Liver (tissue), 9 donors: ENCODE data around the gene BARX1. TPM values are rescaled to one million over a fixed set of nuclear protein-coding genes. Genes with fewer than 3 reads are reported as not detected.

Experiments used
- DNase-seq: peaks from one replicate; pipeline ENCODE4 v3.0.0-alpha.2; 2017; ENCODE audit warnings: low spot score
- H3K27ac ChIP-seq, 2 donors: one replicate each; pipeline ENCODE4 v1.7.0; 2013; ENCODE audit warnings: inconsistent platforms in 2 of 2, low read length in 2 of 2, control low read depth in 1 of 2, low read depth in 1 of 2, mild to moderate bottlenecking in 1 of 2
- H3K27me3 ChIP-seq, 4 donors: one replicate each; pipeline versions ENCODE4 v1.6.1 to v1.7.0; 2013; ENCODE audit warnings: low read length in 3 of 4, inconsistent platforms in 1 of 4, mild to moderate bottlenecking in 1 of 4, moderate library complexity in 1 of 4; ENCODE audit not compliant: control insufficient read depth in 4 of 4, insufficient read depth in 4 of 4
- H3K36me3 ChIP-seq, 4 donors: one replicate each; pipeline versions ENCODE4 v1.6.1 to v1.7.0; 2013; ENCODE audit warnings: low read length in 3 of 4, mild to moderate bottlenecking in 3 of 4, low read depth in 1 of 4, moderate library complexity in 1 of 4; ENCODE audit not compliant: control insufficient read depth in 4 of 4, insufficient read depth in 3 of 4
- H3K4me1 ChIP-seq, 4 donors: one replicate each; pipeline versions ENCODE4 v1.6.1 to v1.7.0; 2013; ENCODE audit warnings: low read length in 3 of 4, mild to moderate bottlenecking in 3 of 4, moderate library complexity in 1 of 4; ENCODE audit not compliant: control insufficient read depth in 4 of 4, insufficient read depth in 4 of 4
- H3K4me3 ChIP-seq, 3 donors: one replicate each; pipeline versions ENCODE4 v1.6.1 to v1.7.0; 2013; ENCODE audit warnings: low read length in 3 of 3, control low read depth in 1 of 3, low read depth in 1 of 3, mild to moderate bottlenecking in 1 of 3
- H3K9ac ChIP-seq, 2 donors: one replicate each; pipeline ENCODE4 v1.7.0; 2013; ENCODE audit warnings: low read length in 2 of 2, mild to moderate bottlenecking in 2 of 2, moderate library complexity in 2 of 2, control low read depth in 1 of 2, low read depth in 1 of 2
- H3K9me3 ChIP-seq, 4 donors: one replicate each; pipeline versions ENCODE4 v1.6.1 to v1.7.0; 2013; ENCODE audit warnings: low read length in 3 of 4; ENCODE audit not compliant: control insufficient read depth in 4 of 4
- EGR1 ChIP-seq, 2 donors: IDR thresholded peaks; 2 replicates each; pipeline ENCODE4 v1.6.1; 2016 to 2018; ENCODE audit warnings: antibody characterized with exemption in 2 of 2, low read depth in 2 of 2
- FOXA1 ChIP-seq: IDR thresholded peaks from 2 replicates; pipeline ENCODE4 v1.6.1; 2016; ENCODE audit warnings: antibody characterized with exemption
- FOXA2 ChIP-seq: IDR thresholded peaks from 2 replicates; pipeline ENCODE4 v1.6.1; 2016; ENCODE audit warnings: antibody characterized with exemption
- HNF4A ChIP-seq, 2 donors: conservative IDR thresholded peaks; 2 replicates each; pipeline ENCODE4 v1.6.1; 2016; ENCODE audit warnings: antibody characterized with exemption in 2 of 2, mild to moderate bottlenecking in 2 of 2
- HNF4G ChIP-seq: IDR thresholded peaks from 2 replicates; pipeline ENCODE4 v1.6.1; 2016; ENCODE audit warnings: antibody characterized with exemption
- JUND ChIP-seq, 2 donors: IDR thresholded peaks; 2 replicates each; pipeline ENCODE4 v1.6.1; 2016; ENCODE audit warnings: antibody characterized with exemption in 2 of 2
- MAX ChIP-seq: IDR thresholded peaks from 2 replicates; pipeline ENCODE4 v1.6.1; 2016; ENCODE audit warnings: antibody characterized with exemption
- NR2F2 ChIP-seq: IDR thresholded peaks from 2 replicates; pipeline ENCODE4 v1.6.1; 2016; ENCODE audit warnings: antibody characterized with exemption
- RAD21 ChIP-seq, 2 donors: IDR thresholded peaks; 2 replicates each; pipeline ENCODE4 v1.6.1; 2016; ENCODE audit warnings: antibody characterized with exemption in 2 of 2, mild to moderate bottlenecking in 2 of 2
- RXRA ChIP-seq, 2 donors: IDR thresholded peaks; 2 replicates each; pipeline ENCODE4 v1.6.1; 2017 to 2018; ENCODE audit warnings: antibody characterized with exemption in 2 of 2, mild to moderate bottlenecking in 1 of 2
- SP1 ChIP-seq: IDR thresholded peaks from 2 replicates; pipeline ENCODE4 v1.6.1; 2018; ENCODE audit warnings: antibody characterized with exemption, mild to moderate bottlenecking
- YY1 ChIP-seq: IDR thresholded peaks from 2 replicates; pipeline ENCODE4 v1.6.1; 2016; ENCODE audit warnings: antibody characterized with exemption, mild to moderate bottlenecking
- WGBS: extraction: QIAGEN DNeasy Blood & Tissue Kit; methylation state at CpG from one replicate; pipeline ENCODE4 v1.1.7; 2013; 5-methylcytosine and 5-hydroxymethylcytosine counted together
- polyA plus RNA-seq, 2 donors: library from polyadenylated mRNA; stranded (reverse) in 1 of 2; unstranded in 1 of 2; fragments of 200-250 nt in 1 of 2; fragments of >200 nt in 1 of 2; fragmentation: Nextera tagmentation in 1 of 2; extraction: Ambion mirVana in 1 of 2; gene quantifications; one replicate each; pipeline versions ENCODE4 v1.2.1 to v1.2.3, GENCODE V29; 2013 to 2015
- total RNA-seq, 2 donors: library from RNA; depleted of rRNA; stranded (reverse); fragments of >200 nt; gene quantifications; one replicate each; pipeline ENCODE4 v1.2.3, GENCODE V29; 2014
- TF ChIP-seq, protein P1 (sequence below): IDR thresholded peaks from 2 replicates; pipeline ENCODE4 v1.6.1; 2016; ENCODE audit warnings: antibody characterized with exemption
- TF ChIP-seq, protein P2 (sequence below): fragments of 150-350 bp; IDR thresholded peaks from 2 replicates; pipeline ENCODE4 v1.5.1; 2017; ENCODE audit warnings: improper control_type of control experiment, low read depth, low read length; ENCODE audit not compliant: missing input control
- TF ChIP-seq, protein P3 (sequence below): IDR thresholded peaks from 2 replicates; pipeline ENCODE4 v1.6.1; 2016; ENCODE audit warnings: antibody characterized with exemption, mild to moderate bottlenecking
- donor health status: healthy.
- donor health status: healthy.
- donor health status: healthy.
- donor health status: healthy.
- donor health status: healthy.

Gene BARX1
- total and polyA plus RNA-seq, 4 donors: not detected

GRCh38 chr9:93979721-93980120 is 24.6 kb upstream of the BARX1 start:
- TF ChIP-seq FOXA1: no peak
- TF ChIP-seq, protein P1, sequence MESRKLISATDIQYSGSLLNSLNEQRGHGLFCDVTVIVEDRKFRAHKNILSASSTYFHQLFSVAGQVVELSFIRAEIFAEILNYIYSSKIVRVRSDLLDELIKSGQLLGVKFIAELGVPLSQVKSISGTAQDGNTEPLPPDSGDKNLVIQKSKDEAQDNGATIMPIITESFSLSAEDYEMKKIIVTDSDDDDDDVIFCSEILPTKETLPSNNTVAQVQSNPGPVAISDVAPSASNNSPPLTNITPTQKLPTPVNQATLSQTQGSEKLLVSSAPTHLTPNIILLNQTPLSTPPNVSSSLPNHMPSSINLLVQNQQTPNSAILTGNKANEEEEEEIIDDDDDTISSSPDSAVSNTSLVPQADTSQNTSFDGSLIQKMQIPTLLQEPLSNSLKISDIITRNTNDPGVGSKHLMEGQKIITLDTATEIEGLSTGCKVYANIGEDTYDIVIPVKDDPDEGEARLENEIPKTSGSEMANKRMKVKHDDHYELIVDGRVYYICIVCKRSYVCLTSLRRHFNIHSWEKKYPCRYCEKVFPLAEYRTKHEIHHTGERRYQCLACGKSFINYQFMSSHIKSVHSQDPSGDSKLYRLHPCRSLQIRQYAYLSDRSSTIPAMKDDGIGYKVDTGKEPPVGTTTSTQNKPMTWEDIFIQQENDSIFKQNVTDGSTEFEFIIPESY: no peak
- TF ChIP-seq YY1: no peak
- no peak for TF ChIP-seq SP1
- TF ChIP-seq MAX: no peak
- no peak for TF ChIP-seq RAD21 (IDR thresholded peaks at IDR 0.05)
- TF ChIP-seq HNF4G: no peak
- TF ChIP-seq, protein P2, sequence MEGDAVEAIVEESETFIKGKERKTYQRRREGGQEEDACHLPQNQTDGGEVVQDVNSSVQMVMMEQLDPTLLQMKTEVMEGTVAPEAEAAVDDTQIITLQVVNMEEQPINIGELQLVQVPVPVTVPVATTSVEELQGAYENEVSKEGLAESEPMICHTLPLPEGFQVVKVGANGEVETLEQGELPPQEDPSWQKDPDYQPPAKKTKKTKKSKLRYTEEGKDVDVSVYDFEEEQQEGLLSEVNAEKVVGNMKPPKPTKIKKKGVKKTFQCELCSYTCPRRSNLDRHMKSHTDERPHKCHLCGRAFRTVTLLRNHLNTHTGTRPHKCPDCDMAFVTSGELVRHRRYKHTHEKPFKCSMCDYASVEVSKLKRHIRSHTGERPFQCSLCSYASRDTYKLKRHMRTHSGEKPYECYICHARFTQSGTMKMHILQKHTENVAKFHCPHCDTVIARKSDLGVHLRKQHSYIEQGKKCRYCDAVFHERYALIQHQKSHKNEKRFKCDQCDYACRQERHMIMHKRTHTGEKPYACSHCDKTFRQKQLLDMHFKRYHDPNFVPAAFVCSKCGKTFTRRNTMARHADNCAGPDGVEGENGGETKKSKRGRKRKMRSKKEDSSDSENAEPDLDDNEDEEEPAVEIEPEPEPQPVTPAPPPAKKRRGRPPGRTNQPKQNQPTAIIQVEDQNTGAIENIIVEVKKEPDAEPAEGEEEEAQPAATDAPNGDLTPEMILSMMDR: no peak
- TF ChIP-seq NR2F2: no peak
- TF ChIP-seq JUND (IDR thresholded peaks at IDR 0.05): no peak
- TF ChIP-seq FOXA2: no peak
- no peak for TF ChIP-seq HNF4A (conservative IDR thresholded peaks at IDR 0.05)
- TF ChIP-seq, protein P3, sequence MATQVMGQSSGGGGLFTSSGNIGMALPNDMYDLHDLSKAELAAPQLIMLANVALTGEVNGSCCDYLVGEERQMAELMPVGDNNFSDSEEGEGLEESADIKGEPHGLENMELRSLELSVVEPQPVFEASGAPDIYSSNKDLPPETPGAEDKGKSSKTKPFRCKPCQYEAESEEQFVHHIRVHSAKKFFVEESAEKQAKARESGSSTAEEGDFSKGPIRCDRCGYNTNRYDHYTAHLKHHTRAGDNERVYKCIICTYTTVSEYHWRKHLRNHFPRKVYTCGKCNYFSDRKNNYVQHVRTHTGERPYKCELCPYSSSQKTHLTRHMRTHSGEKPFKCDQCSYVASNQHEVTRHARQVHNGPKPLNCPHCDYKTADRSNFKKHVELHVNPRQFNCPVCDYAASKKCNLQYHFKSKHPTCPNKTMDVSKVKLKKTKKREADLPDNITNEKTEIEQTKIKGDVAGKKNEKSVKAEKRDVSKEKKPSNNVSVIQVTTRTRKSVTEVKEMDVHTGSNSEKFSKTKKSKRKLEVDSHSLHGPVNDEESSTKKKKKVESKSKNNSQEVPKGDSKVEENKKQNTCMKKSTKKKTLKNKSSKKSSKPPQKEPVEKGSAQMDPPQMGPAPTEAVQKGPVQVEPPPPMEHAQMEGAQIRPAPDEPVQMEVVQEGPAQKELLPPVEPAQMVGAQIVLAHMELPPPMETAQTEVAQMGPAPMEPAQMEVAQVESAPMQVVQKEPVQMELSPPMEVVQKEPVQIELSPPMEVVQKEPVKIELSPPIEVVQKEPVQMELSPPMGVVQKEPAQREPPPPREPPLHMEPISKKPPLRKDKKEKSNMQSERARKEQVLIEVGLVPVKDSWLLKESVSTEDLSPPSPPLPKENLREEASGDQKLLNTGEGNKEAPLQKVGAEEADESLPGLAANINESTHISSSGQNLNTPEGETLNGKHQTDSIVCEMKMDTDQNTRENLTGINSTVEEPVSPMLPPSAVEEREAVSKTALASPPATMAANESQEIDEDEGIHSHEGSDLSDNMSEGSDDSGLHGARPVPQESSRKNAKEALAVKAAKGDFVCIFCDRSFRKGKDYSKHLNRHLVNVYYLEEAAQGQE: no peak
- TF ChIP-seq RXRA (IDR thresholded peaks at IDR 0.05): no peak
- no peaks in the 10 kb centered on the region for H3K36me3 ChIP-seq
- no peaks in the 10 kb centered on the region for H3K4me1 ChIP-seq
- 87% methylated on average over 4 of the region's 4 CpGs for WGBS
- no peak overlapping the region for H3K9ac ChIP-seq
- H3K27me3 ChIP-seq: no peaks in the 10 kb centered on the region
- DNase-seq: no peak
- H3K27ac ChIP-seq: no peak overlapping the region
- no peak overlapping the region for H3K4me3 ChIP-seq
- H3K9me3 ChIP-seq: no peaks in the 10 kb centered on the region

DNA sequence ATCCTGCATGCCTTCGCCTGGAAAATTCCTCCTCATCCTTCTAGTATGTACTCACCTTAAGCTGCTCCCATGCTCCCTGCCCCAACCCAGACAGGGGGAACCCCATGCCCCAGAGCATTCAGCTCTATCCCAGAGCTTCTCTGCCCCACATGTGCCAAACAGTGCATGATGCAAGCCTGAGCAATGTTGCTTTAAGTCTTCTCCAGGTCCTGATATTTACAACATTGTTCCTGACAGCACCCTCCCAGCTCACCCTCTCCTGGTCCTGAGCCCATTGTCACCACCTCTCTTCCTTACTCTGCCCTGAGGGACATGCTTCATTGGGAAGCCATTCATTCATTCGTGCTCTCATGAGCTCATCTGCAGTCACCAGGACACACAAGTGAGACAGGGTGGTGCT is 23.4 kb upstream of the BARX1 start:
- H3K27me3 ChIP-seq: no peaks in the 10 kb centered on the region
- no peak overlapping the region for H3K4me3 ChIP-seq
- DNase-seq: no peak
- TF ChIP-seq EGR1 (IDR thresholded peaks at IDR 0.05; ENCODE audit: low read depth in 2 of 2): no peak
- no peak for TF ChIP-seq RAD21 (IDR thresholded peaks at IDR 0.05)
- TF ChIP-seq JUND (IDR thresholded peaks at IDR 0.05): no peak
- TF ChIP-seq, protein P2: no peak
- TF ChIP-seq RXRA (IDR thresholded peaks at IDR 0.05): no peak
- no peak for TF ChIP-seq HNF4A (conservative IDR thresholded peaks at IDR 0.05)
- no peak for TF ChIP-seq NR2F2
- no peak for TF ChIP-seq HNF4G
- no peak for TF ChIP-seq SP1
- no peak for TF ChIP-seq YY1
- H3K9me3 ChIP-seq: no peaks in the 10 kb centered on the region
- no peak overlapping the region for H3K27ac ChIP-seq
- no peaks in the 10 kb centered on the region for H3K4me1 ChIP-seq
- 85% methylated on average over 2 of the region's 2 CpGs for WGBS
- no peaks in the 10 kb centered on the region for H3K36me3 ChIP-seq
- no peak overlapping the region for H3K9ac ChIP-seq
